ENCODE data around the gene CRNN.

Gene CRNN

GRCh38 chr1:152398812-152399698 lies 15.0 kb downstream of the CRNN start:
- DNase-seq (ENCODE audit: low spot score), result no peak
- H3K4me3 Mint-ChIP-seq, result no peak overlapping the region

GRCh38 chr1:152397474-152397873 lies 16.6 kb downstream of the CRNN start:
- Mint-ChIP-seq H3K27ac (no peak overlapping the region), H3K4me1 (ENCODE audit: low read depth) (peaks cover 7% of the 10 kb centered on the region), H3K4me3 (no peak overlapping the region), H3K27me3 (ENCODE audit: low read depth) (peaks cover 20% of the 10 kb centered on the region), H3K36me3 (ENCODE audit: low read depth) (no peaks in the 10 kb centered on the region), H3K9me3 (no peaks in the 10 kb centered on the region)
- DNase-seq (ENCODE audit: low spot score), result no peak

More at GRCh38 chr1:152398812-152399698, 15.0 kb downstream of the CRNN start:
- H3K27me3 Mint-ChIP-seq (ENCODE audit: low read depth), result peaks cover 16% of the 10 kb centered on the region
- H3K4me1 Mint-ChIP-seq (ENCODE audit: low read depth), result no peaks in the 10 kb centered on the region
- no peak overlapping the region for H3K27ac Mint-ChIP-seq
- no peaks in the 10 kb centered on the region for H3K9me3 Mint-ChIP-seq
- H3K36me3 Mint-ChIP-seq (ENCODE audit: low read depth), result no peaks in the 10 kb centered on the region

- Mint-ChIP-seq H3K27ac (no peak overlapping the region), H3K4me1 (ENCODE audit: low read depth) (peaks cover 7% of the 10 kb centered on the region), H3K4me3 (no peak overlapping the region), H3K36me3 (ENCODE audit: low read depth) (no peaks in the 10 kb centered on the region), H3K9me3 (no peaks in the 10 kb centered on the region), H3K27me3 (ENCODE audit: low read depth) (peaks cover 29% of the 10 kb centered on the region)
- no peak for DNase-seq (ENCODE audit: low spot score)
Observed at GRCh38 chr1:152394151-152394550, 19.9 kb downstream of the CRNN start.

GRCh38 chr1:152392909-152393308 lies 21.2 kb downstream of the CRNN start:
- H3K27me3 Mint-ChIP-seq (ENCODE audit: low read depth), result peaks cover 27% of the 10 kb centered on the region
- DNase-seq (ENCODE audit: low spot score), result no peak
- no peak overlapping the region for H3K27ac Mint-ChIP-seq
- peaks cover 7% of the 10 kb centered on the region for H3K4me1 Mint-ChIP-seq (ENCODE audit: low read depth)
- H3K9me3 Mint-ChIP-seq, result no peaks in the 10 kb centered on the region
- H3K4me3 Mint-ChIP-seq, result no peak overlapping the region
- no peaks in the 10 kb centered on the region for H3K36me3 Mint-ChIP-seq (ENCODE audit: low read depth)

- peaks cover 20% of the 10 kb centered on the region for H3K27me3 Mint-ChIP-seq (ENCODE audit: low read depth)
- no peak for DNase-seq (ENCODE audit: low spot score)
- no peaks in the 10 kb centered on the region for H3K9me3 Mint-ChIP-seq
- no peaks in the 10 kb centered on the region for H3K36me3 Mint-ChIP-seq (ENCODE audit: low read depth)
- H3K27ac Mint-ChIP-seq, result no peak overlapping the region
- H3K4me1 Mint-ChIP-seq (ENCODE audit: low read depth), result peaks cover 6% of the 10 kb centered on the region
- no peak overlapping the region for H3K4me3 Mint-ChIP-seq
Observed at GRCh38 chr1:152388889-152389288, 25.2 kb downstream of the CRNN start.

- Mint-ChIP-seq H3K4me1 (ENCODE audit: low read depth) (no peaks in the 10 kb centered on the region), H3K4me3 (no peak overlapping the region), H3K27ac (no peak overlapping the region), H3K36me3 (ENCODE audit: low read depth) (no peaks in the 10 kb centered on the region), H3K9me3 (no peaks in the 10 kb centered on the region), H3K27me3 (ENCODE audit: low read depth) (peaks cover 16% of the 10 kb centered on the region)
- DNase-seq (ENCODE audit: low spot score), result no peak
Observed at GRCh38 chr1:152386940-152387339, 27.1 kb downstream of the CRNN start.

GRCh38 chr1:152380932-152381331 lies 33.1 kb downstream of the CRNN start:
- DNase-seq (ENCODE audit: low spot score), result no peak
- Mint-ChIP-seq H3K4me3 (no peak overlapping the region), H3K4me1 (ENCODE audit: low read depth) (no peaks in the 10 kb centered on the region), H3K27me3 (ENCODE audit: low read depth) (peaks cover 4% of the 10 kb centered on the region), H3K27ac (no peak overlapping the region), H3K36me3 (ENCODE audit: low read depth) (no peaks in the 10 kb centered on the region), H3K9me3 (no peaks in the 10 kb centered on the region)

- no peaks in the 10 kb centered on the region for H3K36me3 Mint-ChIP-seq (ENCODE audit: low read depth)
Observed at GRCh38 chr1:152374451-152374850, 39.6 kb downstream of the CRNN start.

GRCh38 chr1:152372672-152373071 lies 41.4 kb downstream of the CRNN start:
- H3K4me3 Mint-ChIP-seq, result no peak overlapping the region
- no peak overlapping the region for H3K27ac Mint-ChIP-seq
- H3K36me3 Mint-ChIP-seq (ENCODE audit: low read depth), result no peaks in the 10 kb centered on the region
- peaks cover 10% of the 10 kb centered on the region for H3K9me3 Mint-ChIP-seq
- peaks cover 4% of the 10 kb centered on the region for H3K27me3 Mint-ChIP-seq (ENCODE audit: low read depth)
- H3K4me1 Mint-ChIP-seq (ENCODE audit: low read depth), result no peaks in the 10 kb centered on the region
- DNase-seq (ENCODE audit: low spot score), result no peak

More at GRCh38 chr1:152374451-152374850, 39.6 kb downstream of the CRNN start:
- no peaks in the 10 kb centered on the region for H3K4me1 Mint-ChIP-seq (ENCODE audit: low read depth)
- peaks cover 5% of the 10 kb centered on the region for H3K9me3 Mint-ChIP-seq
- H3K4me3 Mint-ChIP-seq, result no peak overlapping the region
- DNase-seq (ENCODE audit: low spot score), result no peak
- no peak overlapping the region for H3K27ac Mint-ChIP-seq
- H3K27me3 Mint-ChIP-seq (ENCODE audit: low read depth), result no peaks in the 10 kb centered on the region

GRCh38 chr1:152367436-152367835 lies 46.6 kb downstream of the CRNN start:
- DNase-seq (ENCODE audit: low spot score), result no peak
- no peaks in the 10 kb centered on the region for H3K36me3 Mint-ChIP-seq (ENCODE audit: low read depth)
- no peaks in the 10 kb centered on the region for H3K4me1 Mint-ChIP-seq (ENCODE audit: low read depth)
- H3K9me3 Mint-ChIP-seq, result peaks cover 10% of the 10 kb centered on the region
- no peak overlapping the region for H3K4me3 Mint-ChIP-seq
- no peak overlapping the region for H3K27ac Mint-ChIP-seq
- H3K27me3 Mint-ChIP-seq (ENCODE audit: low read depth), result peaks cover 12% of the 10 kb centered on the region

GRCh38 chr1:152359906-152360305 lies 54.2 kb downstream of the CRNN start, which contains the start of gene FLG2:
FLG2 (minus strand) TSS chr1:152360006; CDS start chr1:152358884, 1,122 bp downstream.
- Mint-ChIP-seq H3K27ac (no peak within 1 kb of the TSS), H3K36me3 (ENCODE audit: low read depth) (no peaks in the 10 kb centered on the region), H3K4me1 (ENCODE audit: low read depth) (no peaks in the 10 kb centered on the region), H3K27me3 (ENCODE audit: low read depth) (no peaks in the 10 kb centered on the region), H3K9me3 (no peaks in the 10 kb centered on the region), H3K4me3 (no peak within 1 kb of the TSS)
- no peak for DNase-seq (ENCODE audit: low spot score)
